G401 (cell line): ENCODE data around the gene TNNI3K. TPM values are rescaled to one million over a fixed set of nuclear protein-coding genes. Genes with fewer than 3 reads are reported as not detected.

Experiments
- DNase-seq: peaks from one replicate; pipeline ENCODE4 v3.0.0-alpha.2; 2015; ENCODE audit warnings: low spot score
- in situ Hi-C: cut with HindIII; loops from 2 replicates; pipeline ENCODE4 v1.10.0; 2016; ENCODE audit warnings: low sequenced_read_pairs, mixed read lengths
- total RNA-seq: library from RNA; depleted of rRNA; stranded (reverse); fragments of >200 nt; shearing (Covaris generic); gene quantifications from 2 replicates; pipeline ENCODE4 v1.2.3, GENCODE V29; 2014

The TNNI3K gene
- total RNA-seq, 1 experiment from 2014 or later = not detected

- in situ Hi-C loops = no loop called here
- no peak for DNase-seq
These were observed 190.5 kb downstream of the TNNI3K start for GRCh38 chr1:74425676-74426075.

- in situ Hi-C loops = no loop called here
These were observed 191.2 kb downstream of the TNNI3K start for GRCh38 chr1:74426208-74426937.

GRCh38 chr1:74427681-74428080 lies 192.5 kb downstream of the TNNI3K start:
- in situ Hi-C loops = no loop called here
- DNase-seq = no peak

More at GRCh38 chr1:74426208-74426937, 191.2 kb downstream of the TNNI3K start:
- peak; percentile 18 for DNase-seq

- DNase-seq = no peak
- in situ Hi-C loops = no loop called here
These were observed 194.4 kb downstream of the TNNI3K start for GRCh38 chr1:74429580-74429979.

- no peak for DNase-seq
- in situ Hi-C loops = no loop called here
These were observed 195.3 kb downstream of the TNNI3K start for GRCh38 chr1:74430342-74430934.

GRCh38 chr1:74431531-74431930 lies 196.3 kb downstream of the TNNI3K start:
- in situ Hi-C loops = no loop called here
- DNase-seq = no peak

GRCh38 chr1:74432325-74432724 lies 197.1 kb downstream of the TNNI3K start:
- in situ Hi-C loops = no loop called here
- DNase-seq = no peak

GRCh38 chr1:74434321-74434720 lies 199.1 kb downstream of the TNNI3K start:
- in situ Hi-C loops = no loop called here
- no peak for DNase-seq

- no peak for DNase-seq
- in situ Hi-C loops = no loop called here
These were observed 200.9 kb downstream of the TNNI3K start for GRCh38 chr1:74436078-74436477.

GRCh38 chr1:74437035-74437434 lies 201.8 kb downstream of the TNNI3K start:
- in situ Hi-C loops = no loop called here
- no peak for DNase-seq

- in situ Hi-C loops = no loop called here
- DNase-seq = no peak
These were observed 216.8 kb downstream of the TNNI3K start for GRCh38 chr1:74452035-74452434.

- no peak for DNase-seq
- in situ Hi-C loops = no loop called here
These were observed 218.1 kb downstream of the TNNI3K start for GRCh38 chr1:74453277-74453676.

- in situ Hi-C loops = no loop called here
- no peak for DNase-seq
These were observed 220.2 kb downstream of the TNNI3K start for GRCh38 chr1:74455390-74455789.

GRCh38 chr1:74457253-74457652 lies 222.1 kb downstream of the TNNI3K start:
- in situ Hi-C loops = no loop called here

GRCh38 chr1:74463333-74463988 lies 228.3 kb downstream of the TNNI3K start:
- DNase-seq = no peak
- in situ Hi-C loops = no loop called here

More at GRCh38 chr1:74457253-74457652, 222.1 kb downstream of the TNNI3K start:
- DNase-seq = no peak

GRCh38 chr1:74464037-74464436 lies 228.8 kb downstream of the TNNI3K start:
- in situ Hi-C loops = no loop called here
- DNase-seq = no peak

- no peak for DNase-seq
- in situ Hi-C loops = no loop called here
These were observed 230.1 kb downstream of the TNNI3K start for GRCh38 chr1:74465193-74465681.

GRCh38 chr1:74467786-74468377 lies 232.7 kb downstream of the TNNI3K start:
- in situ Hi-C loops = no loop called here
- no peak for DNase-seq

GRCh38 chr1:74468982-74469603 lies 233.9 kb downstream of the TNNI3K start:
- peak; percentile 73 for DNase-seq
- in situ Hi-C loops = no loop called here
